Thoracic aorta (tissue), 2 donors: ENCODE data around the gene HMCN1. TPM values are rescaled to one million over a fixed set of nuclear protein-coding genes. Genes with fewer than 3 reads are reported as not detected.

Experiments used
- ATAC-seq: fragments of 150-250 bp; one replicate; pipeline ENCODE4 v1.8.0; 2017; ENCODE audit warnings: low read depth; ENCODE audit not compliant: insufficient number of reproducible peaks, low FRiP score
- DNase-seq: peaks from one replicate; pipeline ENCODE4 v3.0.0-alpha.2; 2020; ENCODE audit warnings: low spot score
- H3K27ac ChIP-seq, 2 donors: fragments of 200-600 bp; sonication (generic); 1 replicate in 1 of 2; 2 replicates in 1 of 2; pipeline ENCODE4 v1.5.1; 2016; ENCODE audit warnings: mild to moderate bottlenecking in 2 of 2, moderate library complexity in 2 of 2
- H3K27me3 ChIP-seq: fragments of 200-600 bp; sonication (generic); replicated peaks from 2 replicates; pipeline ENCODE4 v1.6.0; 2016; ENCODE audit warnings: mild to moderate bottlenecking; ENCODE audit not compliant: insufficient read depth
- H3K36me3 ChIP-seq: fragments of 200-600 bp; sonication (generic); one replicate; pipeline ENCODE4 v1.5.1; 2016
- H3K4me1 ChIP-seq, 2 donors: fragments of 200-600 bp; sonication (generic); 1 replicate in 1 of 2; 2 replicates in 1 of 2; pipeline versions ENCODE4 v1.5.1 to v1.6.0; 2016; ENCODE audit warnings: low read depth in 2 of 2, mild to moderate bottlenecking in 1 of 2; ENCODE audit not compliant: control insufficient read depth in 1 of 2
- H3K4me3 ChIP-seq: fragments of 200-600 bp; sonication (generic); 2 replicates; pipeline ENCODE4 v1.5.1; 2016; ENCODE audit warnings: mild to moderate bottlenecking
- H3K9me3 ChIP-seq: fragments of 200-600 bp; sonication (generic); 2 replicates; pipeline ENCODE4 v1.5.1; 2016
- CTCF ChIP-seq: fragments of 200-600 bp; sonication (generic); IDR thresholded peaks from one replicate; pipeline ENCODE4 v1.5.1; 2019; ENCODE audit warnings: antibody characterized with exemption
- total RNA-seq, 2 donors: library from RNA; depleted of rRNA; stranded (reverse); fragments of >200 nt; gene quantifications; one replicate each; pipeline versions ENCODE4 v1.1.0 to v1.2.3, GENCODE V29; 2016

Gene HMCN1
- total RNA-seq, 2 donors from 2014 or later = 142 to 191 TPM

- Histone ChIP-seq H3K27me3 (no peaks in the 10 kb centered on the region), H3K9me3 (no peaks in the 10 kb centered on the region), H3K36me3 (no peaks in the 10 kb centered on the region), H3K4me1 (peaks cover 16 to 56% of the 10 kb centered on the region in 2 donors), H3K4me3 (peak overlapping the region; percentile 18), H3K27ac (peak overlapping the region; percentile 52 to 59)
- DNase-seq (no peak), ATAC-seq (peak; percentile 74)
- no peak for TF ChIP-seq CTCF
These were observed 368.5 kb downstream of the HMCN1 start for GRCh38 chr1:186102547-186103148.

GRCh38 chr1:186104459-186104858 is 370.3 kb downstream of the HMCN1 start:
- Histone ChIP-seq H3K27me3 (no peaks in the 10 kb centered on the region), H3K27ac (peak overlapping the region; percentile 13 to 59), H3K4me3 (no peak overlapping the region), H3K9me3 (no peaks in the 10 kb centered on the region), H3K4me1 (peaks cover 16 to 56% of the 10 kb centered on the region in 2 donors), H3K36me3 (peaks cover 6% of the 10 kb centered on the region)
- no peak for TF ChIP-seq CTCF
- DNase-seq (no peak), ATAC-seq (no peak)

GRCh38 chr1:186112280-186112679 is 378.1 kb downstream of the HMCN1 start:
- H3K36me3 ChIP-seq = peaks cover 18% of the 10 kb centered on the region
- no peaks in the 10 kb centered on the region for H3K9me3 ChIP-seq
- no peak for ATAC-seq
- no peak overlapping the region for H3K4me3 ChIP-seq
- H3K27me3 ChIP-seq = no peaks in the 10 kb centered on the region
- no peaks in the 10 kb centered on the region for H3K4me1 ChIP-seq
- DNase-seq = no peak
- H3K27ac ChIP-seq = no peak overlapping the region
- TF ChIP-seq CTCF = no peak

- H3K36me3 ChIP-seq = peaks cover 18% of the 10 kb centered on the region
- H3K27ac ChIP-seq = no peak overlapping the region
- no peaks in the 10 kb centered on the region for H3K27me3 ChIP-seq
- DNase-seq = no peak
- no peak for ATAC-seq
- H3K4me3 ChIP-seq = no peak overlapping the region
- no peaks in the 10 kb centered on the region for H3K4me1 ChIP-seq
- TF ChIP-seq CTCF = no peak
- no peaks in the 10 kb centered on the region for H3K9me3 ChIP-seq
These were observed 379.3 kb downstream of the HMCN1 start for GRCh38 chr1:186113461-186113860.

GRCh38 chr1:186118724-186119123 is 384.5 kb downstream of the HMCN1 start:
- no peaks in the 10 kb centered on the region for H3K4me1 ChIP-seq
- H3K27ac ChIP-seq = no peak overlapping the region
- no peak for ATAC-seq
- H3K36me3 ChIP-seq = peaks cover 15% of the 10 kb centered on the region
- no peaks in the 10 kb centered on the region for H3K9me3 ChIP-seq
- no peaks in the 10 kb centered on the region for H3K27me3 ChIP-seq
- no peak for DNase-seq
- no peak overlapping the region for H3K4me3 ChIP-seq
- no peak for TF ChIP-seq CTCF
